Hematopoietic multipotent progenitor cell treated with erythropoietin and hydrocortisone succinate and interleukin-3 and kit ligand, for 8 days (in vitro differentiated cells): ENCODE measurements around the gene ALG9.
"Not testable (repeated sequence)": the region's sequence is repeated elsewhere in the genome, so short reads cannot be mapped to it uniquely, and the experiment has no call there.

Experiments used
- DNase-seq: peaks from one replicate; pipeline ENCODE4 v3.0.0-alpha.2; 2015

Gene ALG9

GRCh38 chr11:111870886-111871692 lies at the start of gene ALG9:
Gene ALG9, minus strand, starts transcription at chr11:111871581. Its CDS starts 99 bp downstream, at chr11:111871482.
- DNase-seq: peak; percentile 84

- DNase-seq: no peak
Observed at GRCh38 chr11:111920908-111921307, 49.5 kb upstream of the ALG9 start.

- no peak for DNase-seq
Observed at GRCh38 chr11:111918390-111919256, 47.2 kb upstream of the ALG9 start, which contains the start of gene C11orf52. Gene C11orf52, plus strand, starts transcription at chr11:111918913. Its CDS starts 60 bp downstream, at chr11:111918973.

- DNase-seq: no peak
Observed at GRCh38 chr11:111917788-111918187, 46.4 kb upstream of the ALG9 start.

GRCh38 chr11:111917312-111917711 lies 45.9 kb upstream of the ALG9 start:
- no peak for DNase-seq

GRCh38 chr11:111916768-111917167 lies 45.4 kb upstream of the ALG9 start:
- DNase-seq: no peak

- no peak for DNase-seq
Observed at GRCh38 chr11:111913997-111914396, 42.6 kb upstream of the ALG9 start.

GRCh38 chr11:111913031-111913861 lies 41.9 kb upstream of the ALG9 start:
- no peak for DNase-seq

GRCh38 chr11:111912535-111912934 lies 41.2 kb upstream of the ALG9 start, which contains the start of gene HSPB2:
Gene HSPB2, plus strand, starts transcription at chr11:111912734. Its CDS starts 96 bp downstream, at chr11:111912830.
- no peak for DNase-seq

- no peak for DNase-seq
Observed at GRCh38 chr11:111911563-111912401, 40.4 kb upstream of the ALG9 start, which contains the start of gene CRYAB. Gene CRYAB, minus strand, starts transcription at chr11:111911770. Its CDS starts 46 bp downstream, at chr11:111911724.

GRCh38 chr11:111910676-111911562 lies 39.5 kb upstream of the ALG9 start:
- DNase-seq: no peak

- no peak for DNase-seq
Observed at GRCh38 chr11:111909378-111909777, 38.0 kb upstream of the ALG9 start.

GRCh38 chr11:111908639-111909305 lies 37.4 kb upstream of the ALG9 start:
- DNase-seq: no peak

- no peak for DNase-seq
Observed at GRCh38 chr11:111906680-111907079, 35.3 kb upstream of the ALG9 start.

- DNase-seq: no peak
Observed at GRCh38 chr11:111905411-111905810, 34.0 kb upstream of the ALG9 start.

GRCh38 chr11:111886844-111887243 lies 15.5 kb upstream of the ALG9 start:
- no peak for DNase-seq

GRCh38 chr11:111886032-111886431 lies 14.7 kb upstream of the ALG9 start:
- DNase-seq: no peak

GRCh38 chr11:111885053-111885452 lies 13.7 kb upstream of the ALG9 start:
- DNase-seq: not testable (repeated sequence)

GRCh38 chr11:111882202-111882601 lies 10.8 kb upstream of the ALG9 start:
- DNase-seq: no peak

GRCh38 chr11:111879637-111879960 lies 8.2 kb upstream of the ALG9 start:
- no peak for DNase-seq
